ENCODE results near the gene ST6GAL1. TPM values are rescaled to one million over a fixed set of nuclear protein-coding genes. Genes with fewer than 3 reads are reported as not detected.

ST6GAL1 gene
- total RNA-seq, 1 donor from 2014 or later: 191 TPM

DNA sequence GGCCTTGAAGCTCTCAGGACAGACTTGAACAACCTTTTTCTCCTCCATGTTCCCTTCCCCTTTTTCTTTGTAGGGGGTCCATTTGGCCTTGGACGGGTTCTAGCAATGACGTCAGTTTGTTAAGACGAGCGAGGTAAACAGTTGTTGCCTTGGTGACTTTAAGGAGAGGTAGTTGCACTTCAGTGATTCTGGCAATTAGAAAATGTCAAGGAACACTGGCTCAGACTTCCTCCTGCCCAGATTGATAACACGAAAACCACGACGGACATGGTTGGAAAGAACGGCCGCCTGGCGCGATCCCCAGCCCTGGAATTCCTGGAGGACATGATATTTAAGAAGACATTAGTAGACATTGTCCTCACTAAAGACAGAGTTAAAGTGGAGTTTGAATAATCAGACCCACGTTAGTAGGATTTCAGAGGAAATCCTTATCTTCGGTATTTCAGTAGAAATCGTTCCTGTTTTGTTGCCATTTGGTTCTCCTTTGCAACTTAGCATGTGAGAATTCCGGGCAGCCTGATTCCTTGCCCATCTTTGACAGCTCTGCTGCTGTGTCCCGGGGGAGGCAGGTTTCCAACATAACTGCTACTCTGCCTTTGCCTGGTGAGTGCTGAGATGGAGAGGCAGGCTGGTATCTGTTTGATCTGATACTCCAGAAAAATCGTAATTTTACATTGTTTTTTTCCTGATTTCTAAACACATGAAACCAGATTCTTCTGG lies 87.3 kb downstream of the ST6GAL1 start:
- intact Hi-C loops (cut with micrococcal nuclease): no loop called here

DNA sequence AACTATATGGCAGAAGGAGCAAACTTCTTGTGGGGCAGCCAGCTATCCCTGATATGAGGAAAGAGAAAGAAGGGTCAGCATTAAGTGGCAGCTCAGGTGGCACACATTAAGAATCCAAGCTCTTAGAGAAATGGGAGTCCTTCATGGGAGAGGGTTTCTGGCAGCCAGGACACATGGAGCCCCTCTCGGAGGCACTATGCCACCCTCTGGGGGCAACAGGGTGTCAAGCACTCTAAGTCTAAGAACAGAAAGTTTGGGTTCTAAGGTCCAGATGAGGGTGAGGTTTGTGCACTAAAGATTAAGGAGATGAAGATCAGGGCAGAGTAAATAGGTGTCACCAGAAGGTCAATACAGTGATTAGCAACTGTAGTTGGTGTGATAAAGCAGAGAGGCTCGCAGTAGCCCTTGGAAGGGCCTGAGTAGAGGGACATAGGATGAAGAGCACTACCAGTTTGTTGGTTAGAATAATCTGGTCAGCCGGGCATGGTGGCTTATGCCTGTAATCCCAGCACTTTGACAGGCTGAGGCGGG lies 89.3 kb downstream of the ST6GAL1 start:
- intact Hi-C loops (cut with micrococcal nuclease): loop anchor here (1.0 to 10.0 kb wide), 3 partner anchors 7 to 345 kb away; partner anchors contain the start of gene RTP4

- intact Hi-C loops (cut with micrococcal nuclease): loop anchor here (1.0 to 10.0 kb wide), 3 partner anchors 8 to 344 kb away; partner anchors contain the start of gene RTP4
These were observed 90.0 kb downstream of the ST6GAL1 start for GRCh38 chr3:187020376-187020775.

- intact Hi-C loops (cut with micrococcal nuclease): loop anchor here (10.0 kb wide), 1 partner anchor 343 kb away; the partner anchor contains the start of gene RTP4
These were observed 91.5 kb downstream of the ST6GAL1 start for GRCh38 chr3:187021748-187022402.

- intact Hi-C loops (cut with micrococcal nuclease): loop anchor here (10.0 kb wide), 1 partner anchor 342 kb away; the partner anchor contains the start of gene RTP4
These were observed 92.2 kb downstream of the ST6GAL1 start for GRCh38 chr3:187022403-187023029.

DNA sequence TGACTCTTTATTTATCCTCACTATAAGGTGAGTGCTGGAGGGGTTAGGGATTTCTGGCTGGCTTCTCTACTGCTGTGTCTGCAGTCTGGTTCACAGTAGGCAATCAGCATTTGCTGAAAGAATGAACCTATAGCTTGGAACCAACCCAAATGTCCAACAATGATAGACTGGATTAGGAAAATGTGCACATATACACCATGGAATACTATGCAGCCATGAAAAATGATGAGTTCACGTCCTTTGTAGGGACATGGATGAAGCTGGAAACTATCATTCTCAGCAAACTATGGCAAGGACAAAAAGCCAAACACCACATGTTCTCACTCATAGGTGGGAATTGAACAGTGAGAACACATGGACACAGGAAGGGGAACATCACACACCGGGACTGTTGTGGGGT lies 93.0 kb downstream of the ST6GAL1 start:
- intact Hi-C loops (cut with micrococcal nuclease): loop anchor here (10.0 kb wide), 1 partner anchor 341 kb away; the partner anchor contains the start of gene RTP4

GRCh38 chr3:187024536-187025226 lies 94.4 kb downstream of the ST6GAL1 start:
- intact Hi-C loops (cut with micrococcal nuclease): loop anchor here (1.0 to 10.0 kb wide), 6 partner anchors 17 to 1092 kb away; partner anchors contain the start of genes RTP4 and TBCCD1

DNA sequence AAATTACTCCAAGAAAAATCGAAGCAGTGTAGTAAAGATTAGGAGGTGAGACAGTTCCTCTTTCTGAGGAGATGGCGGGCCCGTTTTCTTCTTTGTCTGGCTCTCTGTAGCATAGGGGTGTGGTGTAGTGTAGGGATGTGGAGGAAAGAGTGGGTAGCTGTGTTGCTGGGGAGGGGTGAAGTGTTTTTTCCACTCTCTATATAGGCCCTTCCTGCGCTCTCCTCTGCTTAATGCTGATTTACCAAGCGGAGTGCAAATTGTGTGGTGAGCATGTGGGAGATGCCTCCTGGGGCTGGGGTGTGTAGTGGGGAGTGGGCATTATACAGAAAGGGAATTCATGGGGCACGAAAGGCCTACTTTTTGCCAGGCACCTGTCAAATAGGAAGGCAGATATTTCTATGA lies 94.9 kb downstream of the ST6GAL1 start:
- intact Hi-C loops (cut with micrococcal nuclease): loop anchor here (1.0 to 10.0 kb wide), 6 partner anchors 18 to 1093 kb away; partner anchors contain the start of genes RTP4 and TBCCD1

- intact Hi-C loops (cut with micrococcal nuclease): loop anchor here (1.0 to 10.0 kb wide), 6 partner anchors 18 to 1093 kb away; partner anchors contain the start of genes RTP4 and TBCCD1
These were observed 95.5 kb downstream of the ST6GAL1 start for GRCh38 chr3:187025656-187026316.

GRCh38 chr3:187026317-187026670 lies 96.0 kb downstream of the ST6GAL1 start:
- intact Hi-C loops (cut with micrococcal nuclease): loop anchor here (5.0 to 10.0 kb wide), 3 partner anchors 339 to 1094 kb away; partner anchors contain the start of genes RTP4 and TBCCD1

DNA sequence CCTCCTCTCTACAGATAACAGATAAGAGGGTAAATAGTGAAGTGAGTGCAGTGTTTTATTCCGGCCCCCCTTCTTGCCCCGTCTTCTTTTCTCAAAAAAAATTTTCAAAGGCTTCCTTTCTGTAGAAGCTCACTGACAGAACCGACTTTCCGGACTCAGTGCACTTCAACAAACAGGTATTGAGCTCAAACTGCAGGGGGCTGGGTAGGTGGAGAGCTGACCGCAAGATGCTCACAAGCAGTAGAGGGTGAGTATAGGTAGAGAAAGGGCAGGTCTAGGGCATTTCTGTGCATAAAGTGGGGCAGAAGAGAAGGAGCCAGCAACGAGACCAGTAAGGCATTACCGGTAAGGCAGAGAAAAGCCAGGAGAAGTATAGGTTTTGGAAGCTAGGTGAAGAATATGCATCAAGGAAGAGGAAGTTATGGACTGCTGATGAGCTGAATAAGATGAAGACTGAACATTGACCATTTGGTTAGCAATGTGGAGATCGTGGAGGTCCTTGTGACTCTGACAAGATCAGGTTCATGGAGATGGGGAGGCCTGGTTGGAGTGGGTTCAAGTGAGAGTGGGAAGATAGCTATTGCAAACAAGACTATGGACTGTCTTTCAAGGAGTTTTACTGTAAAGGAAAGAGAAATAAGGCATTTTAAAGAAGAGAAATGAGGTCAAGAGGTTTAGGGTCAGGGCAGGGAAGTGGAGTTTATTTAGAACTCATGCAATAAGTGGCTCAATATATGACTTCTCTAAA lies 97.4 kb downstream of the ST6GAL1 start:
- intact Hi-C loops (cut with micrococcal nuclease): loop anchor here (1.0 to 10.0 kb wide), 7 partner anchors 14 to 1095 kb away; partner anchors contain the start of genes RTP4 and TBCCD1

GRCh38 chr3:187031934-187032333 lies 101.6 kb downstream of the ST6GAL1 start:
- intact Hi-C loops (cut with micrococcal nuclease): no loop called here

GRCh38 chr3:187036394-187036793 lies 106.1 kb downstream of the ST6GAL1 start:
- intact Hi-C loops (cut with micrococcal nuclease): no loop called here

DNA sequence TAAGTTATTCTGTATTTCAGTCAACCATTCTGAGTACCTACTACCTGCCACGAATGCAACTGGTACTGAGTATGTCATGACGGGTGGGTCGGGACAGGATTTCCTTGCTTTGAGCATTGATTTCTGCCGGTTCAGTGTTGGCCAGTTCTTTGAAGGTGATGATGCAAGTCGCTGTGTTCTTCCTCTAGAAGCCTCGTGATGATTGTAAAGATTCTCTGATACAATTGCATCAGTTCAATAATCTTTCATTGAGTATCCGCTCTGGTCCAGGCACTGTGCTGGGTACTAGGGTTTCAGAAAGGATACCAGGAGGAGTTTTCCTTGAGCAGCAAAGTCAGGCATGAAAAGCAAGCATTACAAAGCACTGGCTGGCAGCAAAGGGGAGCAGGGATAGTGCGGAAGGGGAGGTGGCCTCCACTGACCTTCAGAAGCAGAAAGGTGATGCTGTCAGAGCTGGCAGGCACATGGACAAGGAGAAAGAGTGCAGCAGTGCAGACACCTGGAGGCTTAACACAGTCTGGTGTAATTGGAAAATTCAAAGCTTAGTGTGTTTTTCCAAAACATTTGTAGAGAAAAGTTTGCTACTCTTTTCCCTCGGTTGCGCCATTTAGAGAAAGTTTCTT lies 108.9 kb downstream of the ST6GAL1 start:
- intact Hi-C loops (cut with micrococcal nuclease): no loop called here

- intact Hi-C loops (cut with micrococcal nuclease): loop anchor here (2.0 to 10.0 kb wide), 4 partner anchors 17 to 2005 kb away; partner anchors contain the start of gene TRA2B
These were observed 109.5 kb downstream of the ST6GAL1 start for GRCh38 chr3:187039723-187040414.

DNA sequence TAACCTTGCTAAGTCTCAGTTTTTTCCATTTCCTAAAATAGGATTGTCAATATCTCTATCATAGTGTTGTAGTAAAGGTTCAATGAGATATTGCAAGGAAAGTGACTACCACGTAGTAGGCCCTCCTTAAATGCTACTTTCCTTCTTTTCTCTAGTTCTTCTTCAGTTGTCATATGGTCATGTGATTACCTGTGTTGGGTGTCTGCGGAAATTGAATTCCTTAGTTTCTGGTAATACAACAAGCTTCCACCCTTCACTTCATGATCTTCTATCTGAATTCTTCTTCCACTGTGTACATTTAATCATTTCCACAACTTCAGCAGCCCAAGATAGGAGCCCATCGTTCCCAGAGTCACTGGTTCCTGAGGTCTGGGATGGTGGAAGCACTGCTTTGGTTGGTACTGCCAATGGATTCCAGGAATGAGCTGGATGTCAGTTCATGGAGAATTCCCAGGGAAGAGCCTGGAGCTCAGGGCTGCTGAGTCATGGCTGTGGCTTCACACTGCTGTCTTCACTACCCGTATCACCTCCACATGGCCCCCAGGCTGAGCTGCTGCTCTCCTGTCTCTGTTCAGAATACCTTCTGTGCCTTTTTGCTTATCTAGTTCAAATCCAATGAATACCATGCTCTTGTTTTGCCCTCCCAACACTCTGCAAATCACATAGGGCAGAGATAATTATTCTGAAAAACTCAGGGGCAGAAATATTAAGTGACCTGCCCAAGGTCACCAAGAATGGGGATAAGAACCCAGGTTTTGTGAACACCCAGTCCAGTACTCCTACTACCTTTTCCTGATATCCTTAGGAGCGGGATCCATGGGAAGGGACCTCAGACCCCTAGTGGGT lies 110.4 kb downstream of the ST6GAL1 start:
- intact Hi-C loops (cut with micrococcal nuclease): loop anchor here (1.0 to 10.0 kb wide), 9 partner anchors 13 to 2004 kb away; partner anchors contain the start of genes RPL39L, ST6GAL1 and TRA2B

Measured in T-helper 1 cell treated with Interleukin-12 subunit alpha and Interleukin-12 subunit beta and Interleukin-4 antibody, amounts not matched to agents 30 ng/mL and 1 ng/mL, for 36 hours (primary cell).